Renal cortex interstitium (tissue), 11 donors: ENCODE data around the gene RIMOC1. TPM values are rescaled to one million over a fixed set of nuclear protein-coding genes. Genes with fewer than 3 reads are reported as not detected.
"Not testable (repeated sequence)": the region's sequence is repeated elsewhere in the genome, so short reads cannot be mapped to it uniquely, and the experiment has no call there.

ENCODE experiments used
- DNase-seq, 11 donors: peaks; one replicate each; pipeline ENCODE4 v3.0.0-alpha.2; 2013; ENCODE audit warnings: low read depth in 9 of 11, low spot score in 4 of 11; ENCODE audit errors: extremely low read depth in 1 of 11
- polyA plus RNA-seq, 3 donors: library from polyadenylated mRNA; unstranded; fragments of 120-200 nt; gene quantifications; one replicate each; pipeline ENCODE4 v1.2.1, GENCODE V29; 2013; ENCODE audit not compliant: insufficient read length in 3 of 3

Gene RIMOC1
- polyA plus RNA-seq, 3 donors: 29.8 to 36.1 (median 33.8) TPM

- DNase-seq: no peak
Measured at GRCh38 chr5:41929035-41929434, 24.9 kb downstream of the RIMOC1 start.

- no peak for DNase-seq
Measured at GRCh38 chr5:41932770-41933169, 28.6 kb downstream of the RIMOC1 start.

- no peak for DNase-seq
Measured at GRCh38 chr5:41935544-41935943, 31.4 kb downstream of the RIMOC1 start.

GRCh38 chr5:41940641-41941040 lies 36.5 kb downstream of the RIMOC1 start:
- no peak for DNase-seq

- not testable (repeated sequence) for DNase-seq
Measured at GRCh38 chr5:41945332-41945955, 41.3 kb downstream of the RIMOC1 start.

GRCh38 chr5:41951224-41951623 lies 47.1 kb downstream of the RIMOC1 start:
- DNase-seq: no peak

Other genes starting within 250 kb of the RIMOC1 start
- 10 to 100 TPM; 48.0 to 65.5 (median 49.4) TPM for gene OXCT1, start 33.9 kb upstream of the RIMOC1 start, polyA plus RNA-seq
- 10 to 100 TPM; 12.4 to 19.1 (median 17.2) TPM for gene FBXO4, start 20.9 kb downstream of the RIMOC1 start, polyA plus RNA-seq